22Rv1 (cell line): ENCODE results near the gene OSCP1.

Experiments used
- ZFX ChIP-seq: fragments of 450-650 bp; IDR thresholded peaks from 2 replicates; pipeline ENCODE4 v1.6.1; 2017; ENCODE audit warnings: antibody characterized with exemption, borderline replicate concordance
- TF ChIP-seq, protein P1 (sequence below): fragments of 450-650 bp; IDR thresholded peaks from 2 replicates; pipeline ENCODE4 v1.5.1; 2017; ENCODE audit warnings: mild to moderate bottlenecking

DNA sequence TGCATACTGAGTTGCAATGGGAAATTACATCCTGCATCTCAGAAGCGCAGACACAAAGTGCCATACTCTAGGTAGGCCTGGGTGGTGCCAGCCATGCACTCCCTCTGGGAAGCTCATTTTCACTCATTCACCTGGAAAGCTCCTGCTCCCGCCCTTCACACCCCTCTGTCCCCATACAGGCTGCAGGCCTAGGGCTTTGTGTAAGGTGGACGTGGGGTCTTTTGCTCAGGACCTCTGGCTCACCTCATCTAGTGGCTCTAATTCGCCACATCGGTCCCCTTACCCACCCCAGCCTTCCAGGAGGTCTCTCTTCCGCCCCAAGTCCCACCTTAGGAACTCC lies 13.2 kb upstream of the OSCP1 start:
- TF ChIP-seq ZFX = no peak
- TF ChIP-seq, protein P1, sequence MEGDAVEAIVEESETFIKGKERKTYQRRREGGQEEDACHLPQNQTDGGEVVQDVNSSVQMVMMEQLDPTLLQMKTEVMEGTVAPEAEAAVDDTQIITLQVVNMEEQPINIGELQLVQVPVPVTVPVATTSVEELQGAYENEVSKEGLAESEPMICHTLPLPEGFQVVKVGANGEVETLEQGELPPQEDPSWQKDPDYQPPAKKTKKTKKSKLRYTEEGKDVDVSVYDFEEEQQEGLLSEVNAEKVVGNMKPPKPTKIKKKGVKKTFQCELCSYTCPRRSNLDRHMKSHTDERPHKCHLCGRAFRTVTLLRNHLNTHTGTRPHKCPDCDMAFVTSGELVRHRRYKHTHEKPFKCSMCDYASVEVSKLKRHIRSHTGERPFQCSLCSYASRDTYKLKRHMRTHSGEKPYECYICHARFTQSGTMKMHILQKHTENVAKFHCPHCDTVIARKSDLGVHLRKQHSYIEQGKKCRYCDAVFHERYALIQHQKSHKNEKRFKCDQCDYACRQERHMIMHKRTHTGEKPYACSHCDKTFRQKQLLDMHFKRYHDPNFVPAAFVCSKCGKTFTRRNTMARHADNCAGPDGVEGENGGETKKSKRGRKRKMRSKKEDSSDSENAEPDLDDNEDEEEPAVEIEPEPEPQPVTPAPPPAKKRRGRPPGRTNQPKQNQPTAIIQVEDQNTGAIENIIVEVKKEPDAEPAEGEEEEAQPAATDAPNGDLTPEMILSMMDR = no peak
